Spleen (tissue), 11 donors: Measurements from ENCODE around the gene CXCR1. TPM values are rescaled to one million over a fixed set of nuclear protein-coding genes. Genes with fewer than 3 reads are reported as not detected.
A peak's percentile ranks its signal among the peaks of the same experiment; 100 is the strongest.

ENCODE experiments used
- DNase-seq: peaks from one replicate; pipeline ENCODE4 v3.0.0-alpha.2; 2020
- H3K27ac ChIP-seq, 8 donors: fragments of 200-600 bp; sonication (generic) in 7 of 8; 1 replicate in 4 of 8; 2 replicates in 4 of 8; pipeline versions ENCODE4 v1.5.0 to v1.8.0; 2016 to 2021; ENCODE audit warnings: inconsistent platforms in 4 of 8, mild to moderate bottlenecking in 4 of 8, moderate library complexity in 1 of 8
- H3K27me3 ChIP-seq, 7 donors: fragments of 200-600 bp; sonication (generic) in 6 of 7; replicated peaks in 1 of 7; 1 replicate in 4 of 7; 2 replicates in 3 of 7; pipeline versions ENCODE4 v1.5.0 to v1.8.0; 2016 to 2021; ENCODE audit warnings: inconsistent platforms in 3 of 7, mild to moderate bottlenecking in 1 of 7
- H3K36me3 ChIP-seq, 6 donors: fragments of 200-600 bp; sonication (generic) in 5 of 6; 1 replicate in 4 of 6; 2 replicates in 2 of 6; pipeline versions ENCODE4 v1.5.0 to v1.8.0; 2016 to 2021; ENCODE audit warnings: inconsistent platforms in 2 of 6
- H3K4me1 ChIP-seq, 6 donors: fragments of 200-600 bp; sonication (generic) in 5 of 6; 1 replicate in 3 of 6; 2 replicates in 3 of 6; pipeline versions ENCODE4 v1.5.0 to v1.8.0; 2016 to 2021; ENCODE audit warnings: inconsistent platforms in 3 of 6
- H3K4me3 ChIP-seq, 8 donors: fragments of 200-600 bp; sonication (generic) in 7 of 8; 1 replicate in 4 of 8; 2 replicates in 4 of 8; pipeline versions ENCODE4 v1.5.0 to v1.8.0; 2016 to 2021; ENCODE audit warnings: inconsistent platforms in 4 of 8, mild to moderate bottlenecking in 4 of 8, moderate library complexity in 2 of 8
- H3K9me3 ChIP-seq, 8 donors: fragments of 200-600 bp; sonication (generic) in 7 of 8; 1 replicate in 4 of 8; 2 replicates in 4 of 8; pipeline versions ENCODE4 v1.5.0 to v1.8.0; 2016 to 2021; ENCODE audit warnings: inconsistent platforms in 4 of 8
- POLR2A ChIP-seq, 3 donors: fragments of 450-650 bp; IDR thresholded peaks; one replicate each; pipeline ENCODE4 v1.5.1; 2017; ENCODE audit warnings: antibody characterized with exemption in 3 of 3, mild to moderate bottlenecking in 1 of 3
- POLR2AphosphoS5 ChIP-seq, 3 donors: sonication (generic); formaldehyde crosslinking; IDR thresholded peaks; one replicate each; pipeline ENCODE4 v1.5.1; 2017; ENCODE audit warnings: antibody characterized with exemption in 3 of 3
- WGBS, 5 donors: extraction: QIAGEN DNeasy Blood & Tissue Kit in 3 of 5; methylation state at CpG; one replicate each; pipeline versions ENCODE4 v1.1.5 to v1.1.7; 2013 to 2018; 5-methylcytosine and 5-hydroxymethylcytosine counted together
- intact Hi-C: fragments of 100-400 bp; cut with DNase I; formaldehyde crosslinking; loops from one replicate; pipeline ENCODE4 v1.15.0; 2023; ENCODE audit warnings: low total_unique reads
- polyA plus RNA-seq, 3 donors: library from polyadenylated mRNA; stranded (reverse); fragments of 200-250 nt; gene quantifications; one replicate each; pipeline ENCODE4 v1.2.1, GENCODE V29; 2013
- total RNA-seq, 7 donors: library from RNA; depleted of rRNA in 3 of 7; stranded (reverse); fragments of >200 nt in 3 of 7; fragmentation: NEBNext Ultra II Directional in 4 of 7; extraction: Animal tissue kit (Norgen Biotek cat#: 25700) in 4 of 7; gene quantifications; one replicate each; pipeline versions ENCODE4 v1.1.0 to v1.2.1, GENCODE V29; 2016 to 2021
- TF ChIP-seq, protein P1 (sequence below), 11 experiments: fragments of 200-600 bp in 7 of 11; fragments of 450-650 bp in 4 of 11; sonication (generic) in 4 of 11; IDR thresholded peaks in 8 of 11; conservative IDR thresholded peaks in 3 of 11; 1 replicate in 7 of 11; 2 replicates in 4 of 11; pipeline versions ENCODE4 v1.4.0 to v1.8.0; 2016 to 2021; ENCODE audit warnings: antibody characterized with exemption in 11 of 11, inconsistent platforms in 4 of 11, mild to moderate bottlenecking in 1 of 11
- donor health status: healthy with polysubstance abuse.
- donor health status: DM: no; HTN: no; CAD: no; lungs with moderate emphysema.
- donor health status: DM: no; HTN: no; CAD: no.
- donor health status: Bipolar disorder and iron deficiency.
- donor health status: healthy.
- donor health status: DM: no; HTN: no; CAD: no.
- donor health status: DM: yes; HTN: yes; CAD: no.

The CXCR1 gene
- total and polyA plus RNA-seq, 10 donors = 0.70 to 139 (median 39.2) TPM

DNA sequence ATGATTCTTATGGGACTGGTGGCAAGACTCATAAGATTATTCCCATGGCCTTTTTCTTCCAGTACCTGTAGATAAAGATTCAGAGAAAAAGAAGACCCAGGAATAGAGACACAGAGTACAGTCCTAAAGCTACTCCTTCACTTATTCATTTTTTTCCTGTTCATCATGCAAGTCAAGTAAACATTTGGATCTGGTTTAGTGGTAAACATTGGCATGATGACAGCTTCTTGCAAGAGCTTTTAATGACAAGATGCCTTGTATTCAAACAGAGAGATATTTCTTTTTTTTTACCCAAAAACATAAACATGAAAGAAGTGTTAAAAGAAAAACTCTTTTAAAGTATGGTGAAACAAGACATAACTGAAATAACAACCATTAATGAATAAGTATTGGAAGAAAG lies 20.7 kb downstream of the CXCR1 start:
- TF ChIP-seq POLR2AphosphoS5 (IDR thresholded peaks at IDR 0.05) (no peak), POLR2A (IDR thresholded peaks at IDR 0.05) (no peak)
- TF ChIP-seq, protein P1, sequence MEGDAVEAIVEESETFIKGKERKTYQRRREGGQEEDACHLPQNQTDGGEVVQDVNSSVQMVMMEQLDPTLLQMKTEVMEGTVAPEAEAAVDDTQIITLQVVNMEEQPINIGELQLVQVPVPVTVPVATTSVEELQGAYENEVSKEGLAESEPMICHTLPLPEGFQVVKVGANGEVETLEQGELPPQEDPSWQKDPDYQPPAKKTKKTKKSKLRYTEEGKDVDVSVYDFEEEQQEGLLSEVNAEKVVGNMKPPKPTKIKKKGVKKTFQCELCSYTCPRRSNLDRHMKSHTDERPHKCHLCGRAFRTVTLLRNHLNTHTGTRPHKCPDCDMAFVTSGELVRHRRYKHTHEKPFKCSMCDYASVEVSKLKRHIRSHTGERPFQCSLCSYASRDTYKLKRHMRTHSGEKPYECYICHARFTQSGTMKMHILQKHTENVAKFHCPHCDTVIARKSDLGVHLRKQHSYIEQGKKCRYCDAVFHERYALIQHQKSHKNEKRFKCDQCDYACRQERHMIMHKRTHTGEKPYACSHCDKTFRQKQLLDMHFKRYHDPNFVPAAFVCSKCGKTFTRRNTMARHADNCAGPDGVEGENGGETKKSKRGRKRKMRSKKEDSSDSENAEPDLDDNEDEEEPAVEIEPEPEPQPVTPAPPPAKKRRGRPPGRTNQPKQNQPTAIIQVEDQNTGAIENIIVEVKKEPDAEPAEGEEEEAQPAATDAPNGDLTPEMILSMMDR (IDR thresholded peaks at IDR 0.05 in 8 of 11, conservative IDR thresholded peaks at IDR 0.05 in 3 of 11) = no peak
- no peak for DNase-seq
- peaks cover 0 to 13% (median 3%) of the 10 kb centered on the region in 8 donors for H3K9me3 ChIP-seq
- no peaks in the 10 kb centered on the region for H3K36me3 ChIP-seq
- peaks cover 0 to 13% (median 3%) of the 10 kb centered on the region in 6 donors for H3K4me1 ChIP-seq
- intact Hi-C loops = no loop called here
- H3K4me3 ChIP-seq = peak overlapping the region in 1 of 8 donors; percentile 46
- no peaks in the 10 kb centered on the region for H3K27me3 ChIP-seq
- peak overlapping the region in 5 of 8 donors; percentile 58 to 90 (median 81) for H3K27ac ChIP-seq

DNA sequence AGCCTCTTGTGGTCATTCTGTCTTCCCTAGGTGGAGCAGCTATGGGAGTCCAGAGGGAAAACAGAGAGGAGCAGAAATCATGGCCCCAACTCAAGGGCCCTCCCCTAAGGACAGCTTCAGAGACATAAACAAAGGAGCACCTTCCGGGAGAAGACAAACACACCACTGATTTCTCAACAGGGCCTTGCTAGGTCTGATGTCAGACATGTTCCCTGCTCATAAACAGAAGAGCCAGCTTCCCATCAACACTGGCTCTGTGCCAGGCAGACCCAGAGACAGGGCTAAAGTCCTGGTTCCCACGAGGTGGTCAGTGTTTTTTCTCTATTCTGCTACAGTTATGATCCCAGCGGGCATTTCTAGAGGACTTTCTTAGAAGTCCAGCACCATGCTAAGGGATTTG lies 21.6 kb downstream of the CXCR1 start:
- Histone ChIP-seq H3K27ac (peak overlapping the region in 7 of 8 donors; percentile 25 to 90 (median 66)), H3K4me3 (peak overlapping the region in 1 of 8 donors; percentile 46), H3K36me3 (no peaks in the 10 kb centered on the region), H3K27me3 (no peaks in the 10 kb centered on the region), H3K9me3 (peaks cover 0 to 13% (median 3%) of the 10 kb centered on the region in 8 donors), H3K4me1 (peaks cover 0 to 11% (median 2%) of the 10 kb centered on the region in 6 donors)
- 45 to 68% (median 58%) methylated on average over 3 of the region's 3 CpGs for WGBS, 5 donors
- intact Hi-C loops = no loop called here
- DNase-seq = peak; percentile 89
- peak in 1 of 3 donors; percentile 89 for TF ChIP-seq POLR2AphosphoS5 (IDR thresholded peaks at IDR 0.05)
- no peak for TF ChIP-seq POLR2A (IDR thresholded peaks at IDR 0.05)
- TF ChIP-seq, protein P1 (IDR thresholded peaks at IDR 0.05 in 8 of 11, conservative IDR thresholded peaks at IDR 0.05 in 3 of 11) = no peak

DNA sequence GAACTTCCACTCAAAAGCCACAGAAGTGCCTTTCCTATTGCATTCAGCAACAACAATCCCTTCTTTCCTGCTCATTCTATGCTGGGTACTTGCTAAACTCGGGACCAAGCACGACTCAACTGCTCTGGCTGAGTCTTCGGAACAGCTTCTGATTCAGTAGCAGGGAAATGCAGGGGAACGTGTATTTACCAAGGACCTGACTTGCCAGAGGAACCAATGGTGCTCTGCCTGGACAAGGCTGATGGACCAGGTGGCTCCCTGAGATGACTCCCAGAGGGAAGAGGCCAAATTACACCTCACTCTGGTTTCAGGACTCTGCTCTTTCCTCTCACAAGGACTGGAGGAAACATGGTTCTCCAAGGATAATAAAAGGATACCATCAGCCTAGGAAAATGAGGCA lies 28.7 kb downstream of the CXCR1 start:
- Histone ChIP-seq H3K36me3 (peaks cover 0 to 38% (median 0%) of the 10 kb centered on the region in 6 donors), H3K9me3 (no peaks in the 10 kb centered on the region), H3K4me1 (peaks cover 0 to 20% (median 0%) of the 10 kb centered on the region in 6 donors), H3K27ac (peak overlapping the region in 5 of 8 donors; percentile 3 to 82 (median 58)), H3K27me3 (peaks cover 0 to 23% (median 0%) of the 10 kb centered on the region in 7 donors), H3K4me3 (peak overlapping the region in 1 of 8 donors; percentile 30)
- WGBS, 5 donors = 66 to 85% (median 73%) methylated on average over 4 of the region's 4 CpGs
- no peak for TF ChIP-seq POLR2AphosphoS5 (IDR thresholded peaks at IDR 0.05)
- TF ChIP-seq, protein P1 (IDR thresholded peaks at IDR 0.05 in 8 of 11, conservative IDR thresholded peaks at IDR 0.05 in 3 of 11) = no peak
- no peak for TF ChIP-seq POLR2A (IDR thresholded peaks at IDR 0.05)
- intact Hi-C loops = no loop called here
- no peak for DNase-seq

DNA sequence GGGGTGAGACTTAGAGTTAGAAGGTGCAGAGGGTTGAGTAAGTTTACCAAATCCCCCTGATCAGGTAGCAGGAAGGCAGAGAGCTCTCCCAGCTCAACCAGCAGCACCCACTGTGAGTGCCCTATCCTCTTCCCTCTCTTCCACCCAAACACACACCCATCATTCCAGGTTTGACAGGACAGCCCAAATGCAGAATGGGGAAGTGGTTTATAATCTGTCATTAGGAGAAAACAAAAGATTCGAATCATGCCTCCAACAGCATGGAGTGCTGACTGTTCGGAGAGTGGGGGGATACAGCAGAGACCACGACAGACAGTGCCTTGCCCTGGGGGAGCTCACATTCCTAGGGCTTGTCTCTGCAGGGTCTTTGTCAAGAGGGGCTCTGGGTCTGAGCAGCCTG lies 29.2 kb downstream of the CXCR1 start:
- DNase-seq = no peak
- WGBS, 5 donors = 13 to 40% (median 26%) methylated on average over 3 of the region's 3 CpGs

More for the DNA sequence above, 29.2 kb downstream of the CXCR1 start:
- Histone ChIP-seq H3K27me3 (peaks cover 0 to 23% (median 0%) of the 10 kb centered on the region in 7 donors), H3K4me3 (peak overlapping the region in 1 of 8 donors; percentile 30), H3K27ac (peak overlapping the region in 5 of 8 donors; percentile 3 to 82 (median 58)), H3K9me3 (no peaks in the 10 kb centered on the region), H3K36me3 (peaks cover 0 to 40% (median 0%) of the 10 kb centered on the region in 6 donors), H3K4me1 (peaks cover 0 to 20% (median 0%) of the 10 kb centered on the region in 6 donors)
- no peak for TF ChIP-seq POLR2AphosphoS5 (IDR thresholded peaks at IDR 0.05)
- no peak for TF ChIP-seq POLR2A (IDR thresholded peaks at IDR 0.05)
- TF ChIP-seq, protein P1 (IDR thresholded peaks at IDR 0.05 in 8 of 11, conservative IDR thresholded peaks at IDR 0.05 in 3 of 11) = no peak
- intact Hi-C loops = no loop called here
